NCI-H1105 (cell line): ENCODE results near the gene TWF2.
A peak's percentile ranks its signal among the peaks of the same experiment; 100 is the strongest.

ENCODE experiments used
- DNase-seq: peaks from one replicate; lab custom pipeline; 2025; lab: John Stamatoyannopoulos, UW

TWF2 gene

GRCh38 chr3:52222319-52223221, 16.4 kb downstream of the TWF2 start:
- DNase-seq, result no peak

DNA sequence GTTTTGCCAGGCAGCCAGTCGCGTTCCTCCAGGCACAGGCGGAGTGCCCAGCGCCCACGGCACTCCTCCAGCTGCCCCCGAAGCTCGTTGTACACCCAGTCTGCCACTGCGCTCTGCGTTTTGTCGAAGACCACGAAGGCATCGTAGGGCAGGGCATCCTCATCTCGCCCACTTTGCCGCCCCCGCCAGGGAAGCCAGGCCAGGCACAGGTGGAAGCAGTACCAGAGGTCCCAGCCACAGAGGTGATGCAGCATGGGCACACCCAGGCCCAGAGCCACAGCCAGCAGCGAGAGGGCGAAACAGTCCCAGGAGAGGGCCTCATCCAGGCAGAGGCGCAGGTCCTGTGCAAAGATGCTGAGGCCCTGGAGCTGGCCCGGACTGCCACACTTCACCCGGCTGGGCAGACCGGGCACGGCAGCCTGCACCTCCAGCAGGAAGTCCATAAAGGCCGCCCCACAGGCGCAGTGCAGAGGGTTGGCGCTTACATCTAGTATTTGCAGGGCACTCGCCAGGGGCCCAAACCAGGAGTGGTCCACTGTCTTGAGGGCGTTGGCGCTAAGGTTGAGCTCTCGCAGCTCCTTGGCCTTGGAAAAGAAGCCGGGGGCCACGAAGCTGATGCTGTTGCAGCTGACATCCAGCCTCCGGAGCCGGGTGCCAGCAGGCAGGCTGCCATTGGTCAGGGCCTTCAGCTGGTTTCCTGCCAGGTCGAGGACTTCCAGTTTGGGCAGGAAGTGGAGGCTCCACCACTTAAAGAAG, 17.2 kb downstream of the TWF2 start:
- DNase-seq, result no peak

GRCh38 chr3:52221141-52221562, 17.8 kb downstream of the TWF2 start:
- DNase-seq, result no peak

GRCh38 chr3:52220380-52221026, 18.5 kb downstream of the TWF2 start:
- DNase-seq, result peak; percentile 24

DNA sequence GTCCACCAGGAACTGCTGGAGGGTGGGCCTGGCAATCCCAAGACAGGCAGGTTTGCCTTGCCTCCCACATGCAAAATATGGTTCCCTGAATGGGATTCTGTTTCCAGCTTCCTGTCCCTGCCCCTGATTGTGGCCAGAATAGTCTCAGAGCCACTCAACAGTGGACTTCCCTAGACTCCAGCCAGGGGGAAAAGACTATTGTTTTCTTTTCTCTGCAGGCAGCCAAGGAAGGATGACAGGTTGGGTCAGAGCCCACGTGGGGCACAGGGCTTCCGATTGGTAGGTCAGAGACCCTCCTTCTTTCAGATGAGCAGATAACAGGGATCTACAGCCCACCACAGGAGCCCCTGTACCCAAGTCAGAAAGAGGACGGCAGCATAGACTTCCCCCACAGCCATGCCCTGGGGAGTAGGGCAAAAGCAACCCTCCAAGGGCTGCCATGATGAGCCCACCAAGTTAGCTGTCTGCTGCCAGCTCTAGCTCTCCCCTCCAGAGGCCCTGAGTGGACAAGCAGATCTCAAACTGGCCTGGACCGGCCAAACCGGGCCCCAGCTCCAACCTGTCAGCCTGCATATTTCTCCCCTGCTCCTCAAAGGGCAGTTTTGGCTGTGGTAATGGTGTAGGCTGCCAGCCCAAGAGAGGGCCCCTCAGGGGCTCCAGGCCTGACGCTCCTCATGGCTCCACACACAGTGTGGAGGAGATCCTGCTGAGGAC, 19.9 kb downstream of the TWF2 start:
- DNase-seq, result no peak

DNA sequence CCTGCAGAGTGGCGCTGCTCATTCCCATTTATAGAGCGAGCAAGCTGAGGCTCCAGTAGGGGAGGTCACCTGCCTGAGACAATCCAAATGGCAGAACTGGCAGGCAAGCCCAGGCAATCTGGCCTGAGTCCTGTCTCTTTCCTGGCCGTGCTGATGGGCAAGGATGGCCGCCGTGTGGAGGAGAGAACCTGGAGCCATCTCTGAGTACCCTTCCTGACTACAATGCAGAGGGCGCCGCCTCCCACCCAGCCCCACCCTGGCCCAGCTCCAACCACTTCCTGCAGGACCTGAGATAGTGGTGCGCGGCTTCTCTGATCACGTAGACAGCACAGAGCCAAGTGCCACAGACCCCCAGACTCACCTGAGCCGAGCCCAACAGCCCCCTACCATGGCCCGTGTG, 20.5 kb downstream of the TWF2 start:
- no peak for DNase-seq

GRCh38 chr3:52218026-52218425, 20.9 kb downstream of the TWF2 start:
- DNase-seq, result no peak

GRCh38 chr3:52217409-52217805, 21.6 kb downstream of the TWF2 start:
- DNase-seq, result no peak

GRCh38 chr3:52216585-52217408, 22.2 kb downstream of the TWF2 start:
- peak; percentile 7 for DNase-seq

DNA sequence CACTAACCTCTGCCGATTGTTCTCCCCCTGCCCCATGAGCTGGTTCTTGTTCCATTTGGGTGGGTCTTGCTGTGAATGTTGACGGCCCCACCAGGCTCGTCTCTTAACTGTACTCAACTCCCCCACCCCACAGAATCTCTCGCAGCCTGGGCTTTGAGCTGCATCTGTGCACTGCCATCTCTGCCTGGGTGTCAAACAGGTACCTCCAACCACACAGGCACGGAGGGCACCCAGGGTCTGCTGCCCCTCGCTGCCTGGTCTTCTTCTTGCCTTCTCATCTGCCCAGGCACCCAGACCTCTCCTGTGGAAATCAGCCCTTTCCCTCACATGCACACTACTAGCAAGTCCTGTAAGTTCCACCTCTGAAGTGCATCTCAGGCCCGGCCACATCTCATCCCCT, 23.6 kb downstream of the TWF2 start:
- DNase-seq, result no peak

DNA sequence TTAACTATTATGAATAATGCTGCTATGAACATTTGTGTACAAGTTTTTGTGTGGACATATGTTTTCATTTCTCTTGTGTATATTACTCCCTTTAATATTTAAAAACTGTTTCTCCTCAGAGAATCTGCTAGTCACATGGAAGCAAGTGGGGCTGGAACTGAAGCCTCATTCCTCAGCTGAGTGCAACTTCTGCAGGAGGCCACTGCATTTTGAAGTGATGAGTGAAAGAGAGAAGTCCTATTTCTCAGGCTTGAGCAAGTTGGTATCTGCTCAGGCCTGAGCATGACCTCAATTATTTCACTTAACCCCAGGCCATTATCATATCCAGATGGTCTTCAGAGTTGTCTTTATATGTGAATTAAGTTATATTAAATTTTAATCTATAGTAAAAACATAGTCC, 25.1 kb downstream of the TWF2 start:
- no peak for DNase-seq

GRCh38 chr3:52213005-52213404, 26.0 kb downstream of the TWF2 start:
- no peak for DNase-seq

- DNase-seq, result no peak
Observed at GRCh38 chr3:52211268-52211891, 27.6 kb downstream of the TWF2 start.

- DNase-seq, result no peak
Observed at GRCh38 chr3:52210550-52211046, 28.4 kb downstream of the TWF2 start.

DNA sequence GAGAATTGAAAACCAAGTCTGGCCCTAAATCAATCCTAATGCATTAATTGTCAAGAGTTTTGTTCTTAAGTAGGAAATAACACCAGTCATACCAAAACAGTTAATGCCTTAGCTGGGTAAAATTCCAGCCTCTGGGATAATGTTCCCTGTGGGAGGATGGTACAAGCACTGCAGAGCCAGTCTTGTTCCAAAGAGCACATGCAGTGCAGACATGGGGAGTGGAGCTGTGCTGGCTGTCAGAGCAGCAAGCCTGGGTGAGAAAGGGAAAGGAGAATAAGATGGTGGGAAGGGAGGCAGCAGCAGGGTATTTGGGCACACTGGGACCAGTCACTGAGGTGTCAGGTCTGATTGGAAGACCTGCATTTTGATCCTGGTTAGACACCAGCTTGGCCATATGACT, 28.9 kb downstream of the TWF2 start:
- DNase-seq, result no peak

DNA sequence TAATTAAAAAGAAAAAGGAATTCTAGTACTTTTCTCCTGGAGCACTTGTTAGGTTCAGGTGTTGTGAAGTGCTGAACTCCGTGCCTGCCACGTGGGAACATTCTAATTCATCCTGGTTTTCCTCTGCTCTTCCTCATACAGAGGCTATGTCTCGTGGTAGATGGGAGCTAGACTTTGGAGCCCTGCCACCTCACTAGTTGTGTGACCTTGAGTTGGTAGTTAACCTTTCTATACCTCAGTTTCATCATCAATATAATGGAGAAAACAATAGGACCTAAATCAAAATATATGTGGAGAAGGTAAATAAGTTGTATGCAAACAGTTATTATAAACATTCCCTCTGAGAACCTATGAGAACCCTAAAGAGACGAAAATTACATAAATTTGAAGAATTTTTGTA, 30.4 kb downstream of the TWF2 start:
- DNase-seq, result no peak

- DNase-seq, result no peak
Observed at GRCh38 chr3:52205727-52206372, 33.1 kb downstream of the TWF2 start.

- DNase-seq, result peak; percentile 78
Observed at GRCh38 chr3:52204337-52205073, 34.5 kb downstream of the TWF2 start.

GRCh38 chr3:52203701-52204100, 35.3 kb downstream of the TWF2 start:
- DNase-seq, result no peak
